K562 (cell line): ENCODE measurements around the gene BTAF1. TPM values are rescaled to one million over a fixed set of nuclear protein-coding genes. Genes with fewer than 3 reads are reported as not detected.

ENCODE experiments used
- ATAC-seq: fragments of 200-7000 bp; cut with Tn5 transposase; 3 replicates; pipeline ENCODE4 v1.9.1; 2020; ENCODE audit warnings: moderate library complexity
- BruUV-seq: library from RNA; stranded (reverse); fragments of 400-500 nt; replicated peaks from 2 replicates; lab custom pipeline; 2021; lab: Mats Ljungman, UMichigan
- CTCF ChIA-PET: fragments of 300-600 bp; formaldehyde crosslinking; extraction: SDS; loops from one replicate; lab custom pipeline; 2021; ENCODE audit warnings: low intra/inter-chr PET ratio; lab: Yijun Ruan, JAX
- POLR2A ChIA-PET: fragments of 300-600, 350-650 bp; sonication (Branson Sonifier 250); formaldehyde crosslinking; extraction: SDS; loops from one replicate; lab custom pipeline; 2021; ENCODE audit warnings: antibody characterized with exemption, inconsistent platforms; lab: Yijun Ruan, JAX
- DNase-seq, 4 experiments: peaks; one replicate each; pipeline versions ENCODE4 v3.0.0 to v3.0.0-alpha.2; 2011 to 2018; ENCODE audit warnings: low spot score in 3 of 4, mixed read lengths in 3 of 4; ENCODE audit errors: extremely low read depth in 1 of 4
- FAIRE-seq: peaks from 2 replicates; lab custom pipeline; 2011; peaks lifted over from hg19 to GRCh38; lab: Jason Lieb, UNC
- H2AFZ ChIP-seq: 2 replicates; pipeline ENCODE4 v1.6.0; 2011; ENCODE audit warnings: low read depth, low read length, control low read depth, inconsistent platforms
- H3K27ac ChIP-seq: fragments of 200-600 bp; 3 replicates; pipeline ENCODE4 v1.8.0; 2011; ENCODE audit warnings: low read depth, mild to moderate bottlenecking, control low read depth, inconsistent platforms, low read length, moderate library complexity, mixed read lengths; ENCODE audit errors: extremely low read depth
- H3K27me3 ChIP-seq, 2 experiments: fragments of 300-600 bp in 1 of 2; 2 replicates in 1 of 2; 3 replicates in 1 of 2; pipeline versions ENCODE4 v1.6.0 to v1.8.0; 2011; ENCODE audit warnings: inconsistent platforms in 2 of 2, low read length in 2 of 2, mild to moderate bottlenecking in 1 of 2, mixed read lengths in 1 of 2, moderate library complexity in 1 of 2; ENCODE audit not compliant: control insufficient read depth in 2 of 2, insufficient read depth in 2 of 2
- H3K36me3 ChIP-seq: fragments of 300-600 bp; 3 replicates; pipeline ENCODE4 v1.8.0; 2011; ENCODE audit warnings: mild to moderate bottlenecking, low read length, inconsistent platforms; ENCODE audit not compliant: control insufficient read depth, insufficient read depth
- H3K4me1 ChIP-seq, 2 experiments: fragments of 200-600 bp in 1 of 2; replicated peaks in 1 of 2; 2 replicates in 1 of 2; 3 replicates in 1 of 2; pipeline versions ENCODE4 v1.5.1 to v1.8.0; 2011; ENCODE audit warnings: inconsistent platforms in 2 of 2, low read length in 2 of 2, mild to moderate bottlenecking in 1 of 2, mixed read lengths in 1 of 2, moderate library complexity in 1 of 2; ENCODE audit not compliant: control insufficient read depth in 2 of 2, insufficient read depth in 2 of 2
- H3K4me2 ChIP-seq: 2 replicates; pipeline ENCODE4 v1.6.1; 2011; ENCODE audit warnings: low read length, control low read depth, inconsistent platforms, mixed read lengths; ENCODE audit not compliant: insufficient read depth
- H3K4me3 ChIP-seq: fragments of 200-600 bp; sonication (generic), shearing (Covaris generic); 2 replicates; pipeline ENCODE4 v1.5.1; 2016; ENCODE audit warnings: control low read depth, inconsistent platforms
- H3K79me2 ChIP-seq: fragments of 200-600 bp; 3 replicates; pipeline ENCODE4 v1.8.0; 2011; ENCODE audit warnings: low read length, inconsistent platforms; ENCODE audit not compliant: control insufficient read depth, insufficient read depth
- H3K9ac ChIP-seq, 2 experiments: 2 replicates each; pipeline versions ENCODE4 v1.6.0 to v1.6.1; 2011; ENCODE audit warnings: low read depth in 2 of 2, low read length in 2 of 2, control low read depth in 1 of 2, inconsistent platforms in 1 of 2, mild to moderate bottlenecking in 1 of 2, mixed read lengths in 1 of 2; ENCODE audit not compliant: insufficient read depth in 1 of 2
- H3K9me1 ChIP-seq: one replicate; pipeline ENCODE4 v1.6.0; 2011; ENCODE audit warnings: inconsistent platforms, mild to moderate bottlenecking, low read length, moderate library complexity; ENCODE audit not compliant: control insufficient read depth, insufficient read depth
- H3K9me3 ChIP-seq: replicated peaks from 2 replicates; pipeline ENCODE4 v1.5.1; 2011; ENCODE audit warnings: low read depth, low read length, inconsistent platforms; ENCODE audit not compliant: control insufficient read depth, insufficient read depth
- H4K20me1 ChIP-seq: replicated peaks from 2 replicates; pipeline ENCODE4 v1.6.1; 2011; ENCODE audit warnings: low read length, inconsistent platforms, mixed read lengths; ENCODE audit not compliant: control insufficient read depth, insufficient read depth
- BACH1 ChIP-seq: fragments of 200-800 bp; sonication (Bioruptor generic); IDR thresholded peaks from 2 replicates; pipeline ENCODE4 v1.6.1; 2016; ENCODE audit warnings: missing genetic modification characterization, missing compliant biosample characterization
- BRD4 ChIP-seq: fragments of 200-600 bp; sonication (generic); IDR thresholded peaks from 2 replicates; pipeline ENCODE4 v1.6.1; 2017; ENCODE audit warnings: inconsistent platforms
- DMBX1 ChIP-seq: fragments of 250-450 bp; sonication (Bioruptor Pico); IDR thresholded peaks from 2 replicates; pipeline ENCODE4 v1.8.0; 2022; ENCODE audit warnings: inconsistent platforms, mild to moderate bottlenecking, moderate library complexity, borderline replicate concordance
- FOXJ3 ChIP-seq: sonication (generic); formaldehyde crosslinking; IDR thresholded peaks from 2 replicates; pipeline ENCODE4 v1.4.0; 2020; ENCODE audit warnings: mild to moderate bottlenecking, missing genetic modification reagents
- ILF3 ChIP-seq: fragments of 450-650 bp; IDR thresholded peaks from 2 replicates; pipeline ENCODE4 v1.6.1; 2018; ENCODE audit warnings: antibody characterized with exemption, mild to moderate bottlenecking, moderate library complexity, borderline replicate concordance
- KLF6 ChIP-seq: fragments of 250-450 bp; sonication (Bioruptor Pico); IDR thresholded peaks from 2 replicates; pipeline ENCODE4 v1.4.0; 2020; ENCODE audit warnings: mild to moderate bottlenecking, moderate library complexity, borderline replicate concordance
- MITF ChIP-seq: IDR thresholded peaks from 2 replicates; pipeline ENCODE4 v1.6.1; 2014; ENCODE audit warnings: antibody characterized with exemption
- MXD1 ChIP-seq: fragments of 250-450 bp; sonication (Bioruptor Pico); IDR thresholded peaks from 2 replicates; pipeline ENCODE4 v1.8.0; 2021; ENCODE audit warnings: borderline replicate concordance, mild to moderate bottlenecking, moderate library complexity; ENCODE audit not compliant: poor library complexity, severe bottlenecking
- POLR3A ChIP-seq: IDR thresholded peaks from 2 replicates; pipeline ENCODE4 v1.6.1; 2011; ENCODE audit warnings: borderline replicate concordance, mild to moderate bottlenecking, moderate library complexity; ENCODE audit not compliant: insufficient read length, insufficient read depth; ENCODE audit errors: extremely low read depth
- RBM39 ChIP-seq: fragments of 200-400 bp; formaldehyde crosslinking; optimal IDR thresholded peaks from 2 replicates; pipeline ENCODE3; 2018; ENCODE audit warnings: low read depth, low read length
- XRCC4 ChIP-seq: IDR thresholded peaks from one replicate; pipeline ENCODE4 v1.6.1; 2011; ENCODE audit not compliant: insufficient read depth, insufficient read length; ENCODE audit errors: extremely low read depth
- ZBTB8A ChIP-seq: fragments of 450-650 bp; IDR thresholded peaks from 2 replicates; pipeline ENCODE4 v1.6.1; 2018; ENCODE audit warnings: mild to moderate bottlenecking, moderate library complexity; ENCODE audit not compliant: partially characterized antibody
- ZZZ3 ChIP-seq: fragments of 450-650 bp; IDR thresholded peaks from 2 replicates; pipeline ENCODE4 v1.6.1; 2016; ENCODE audit warnings: antibody characterized with exemption, mild to moderate bottlenecking, moderate library complexity
- WGBS: fragments of 100-300 bp; shearing (Covaris generic); methylation state at CpG from one replicate; pipeline ENCODE4 v1.1.6; 2016; ENCODE audit warnings: low coverage, mixed read lengths; ENCODE audit not compliant: insufficient coverage; ENCODE audit errors: missing lambda C conversion rate; 5-methylcytosine and 5-hydroxymethylcytosine counted together
- in situ Hi-C: fragments of 300-500 bp; cut with MboI; formaldehyde crosslinking; loops from 4 replicates; pipeline ENCODE4 v1.15.0; 2018; ENCODE audit warnings: inconsistent platforms, mixed read lengths
- intact Hi-C: fragments of 100-400 bp; cut with micrococcal nuclease; formaldehyde crosslinking; loops from 2 replicates; pipeline ENCODE4 v1.14.2; 2022
- polyA plus RNA-seq, 8 experiments: library from polyadenylated mRNA; depleted of rRNA in 4 of 8; stranded (reverse) in 5 of 8; unstranded in 3 of 8; fragments of >200 nt; fragmentation: Nextera tagmentation in 2 of 8; fragmentation: Illumina TruSeq in 1 of 8; extraction: Ambion mirVana in 2 of 8; extraction: Trizol in 1 of 8; gene quantifications; 2 replicates each; pipeline versions ENCODE4 v1.2.1 to v1.2.3, GENCODE V29; 2011 to 2014; ENCODE audit warnings: inconsistent platforms in 1 of 8, missing spikeins in 1 of 8
- total RNA-seq, 7 experiments: library from RNA; depleted of rRNA in 6 of 7; stranded (reverse); fragments of >200 nt in 6 of 7; fragmentation: Illumina TruSeq in 2 of 7; extraction: Trizol in 2 of 7; gene quantifications; 2 replicates each; pipeline versions ENCODE4 v1.2.1 to v1.2.3, GENCODE V29; 2011 to 2021; ENCODE audit warnings: low replicate concordance in 1 of 7

Gene BTAF1
- total and polyA plus RNA-seq, 9 of the 15 experiments (the other 6 are each of a cell fraction or from before 2014, with no cell fraction given), result 6.6 to 70.7 (median 30.5) TPM

- H3K4me2 ChIP-seq, result no peak overlapping the region
- in situ Hi-C loops, result no loop called here
- no peak overlapping the region for H3K27ac ChIP-seq
- ChIA-PET POLR2A (no interaction called here), CTCF (no interaction called here)
- no peak overlapping the region for H3K9ac ChIP-seq
- 88% methylated on average over 5 of the region's 8 CpGs for WGBS
- no peaks in the 10 kb centered on the region for H3K79me2 ChIP-seq
- no TSS peak for BruUV-seq
- no peak overlapping the region for H3K4me3 ChIP-seq
- DNase-seq, result no peak
- no peaks in the 10 kb centered on the region for H3K9me3 ChIP-seq
- peaks cover 73% of the 10 kb centered on the region for H3K36me3 ChIP-seq
- H3K27me3 ChIP-seq, result no peaks in the 10 kb centered on the region
- H2AFZ ChIP-seq, result no peak overlapping the region
- no peak for TF ChIP-seq ZBTB8A
- no peak for TF ChIP-seq ILF3
- no peak for TF ChIP-seq KLF6 (CRISPR knock-in tag)
- no peak for TF ChIP-seq MXD1 (CRISPR knock-in tag)
- TF ChIP-seq BRD4, result no peak
- TF ChIP-seq ZZZ3, result no peak
- no peak for TF ChIP-seq RBM39
- TF ChIP-seq FOXJ3 (CRISPR knock-in tag), result no peak
- no peak for TF ChIP-seq DMBX1 (CRISPR knock-in tag)
- TF ChIP-seq BACH1, result no peak
- no peak for TF ChIP-seq POLR3A
- no peak for TF ChIP-seq XRCC4
- no peak for TF ChIP-seq MITF
- ATAC-seq, result no peak
- H3K9me1 ChIP-seq, result no peaks in the 10 kb centered on the region
- H3K4me1 ChIP-seq, result no peaks in the 10 kb centered on the region
- FAIRE-seq, result no peak
- H4K20me1 ChIP-seq, result no peaks in the 10 kb centered on the region
- intact Hi-C loops, result no loop called here
These were observed 63.9 kb downstream of the BTAF1 start for GRCh38 chr10:91987397-91988037.
